H9 (cell line): ENCODE data around the gene RNF220. TPM values are rescaled to one million over a fixed set of nuclear protein-coding genes. Genes with fewer than 3 reads are reported as not detected.

Experiments
- DNase-seq: peaks from one replicate; pipeline ENCODE4 v3.0.0-alpha.2; 2017
- H2AFZ ChIP-seq: one replicate; pipeline ENCODE4 v1.6.1; 2013; ENCODE audit warnings: mild to moderate bottlenecking, low read length, control low read depth, moderate library complexity
- H2AK5ac ChIP-seq: 2 replicates; pipeline ENCODE4 v1.6.1; 2013; ENCODE audit warnings: low read length, control low read depth, mixed read lengths; ENCODE audit not compliant: insufficient read length
- H2BK120ac ChIP-seq: one replicate; pipeline ENCODE4 v1.6.1; 2013; ENCODE audit warnings: low read depth, mild to moderate bottlenecking, low read length, control low read depth, inconsistent platforms; ENCODE audit not compliant: poor library complexity, severe bottlenecking
- H2BK12ac ChIP-seq: 2 replicates; pipeline ENCODE4 v1.6.1; 2013; ENCODE audit warnings: low read length, control low read depth, mixed read lengths, low read depth; ENCODE audit not compliant: insufficient read length
- H2BK15ac ChIP-seq: 2 replicates; pipeline ENCODE4 v1.6.1; 2013; ENCODE audit warnings: low read depth, low read length, control low read depth
- H2BK20ac ChIP-seq: one replicate; pipeline ENCODE4 v1.6.1; 2013; ENCODE audit warnings: low read depth, mild to moderate bottlenecking, low read length, control low read depth, inconsistent platforms; ENCODE audit not compliant: poor library complexity, severe bottlenecking
- H2BK5ac ChIP-seq: 2 replicates; pipeline ENCODE4 v1.6.1; 2013; ENCODE audit warnings: low read length, control low read depth, mixed read lengths; ENCODE audit not compliant: insufficient read length
- H3K14ac ChIP-seq: 2 replicates; pipeline ENCODE4 v1.6.1; 2013; ENCODE audit warnings: low read length, control low read depth; ENCODE audit not compliant: insufficient read depth
- H3K18ac ChIP-seq: 2 replicates; pipeline ENCODE4 v1.6.1; 2013; ENCODE audit warnings: low read depth, mild to moderate bottlenecking, mixed read lengths, low read length, control low read depth; ENCODE audit not compliant: insufficient read length
- H3K23ac ChIP-seq: 2 replicates; pipeline ENCODE4 v1.6.1; 2013; ENCODE audit warnings: low read length, control low read depth, mixed read lengths, low read depth; ENCODE audit not compliant: insufficient read length
- H3K23me2 ChIP-seq: 2 replicates; pipeline ENCODE4 v1.6.1; 2013; ENCODE audit warnings: low read depth, mild to moderate bottlenecking, mixed read lengths, low read length, control low read depth; ENCODE audit not compliant: insufficient read length, poor library complexity, severe bottlenecking
- H3K27ac ChIP-seq: 2 replicates; pipeline ENCODE4 v1.5.1; 2013; ENCODE audit warnings: low read length, control low read depth, mixed read lengths, low read depth; ENCODE audit not compliant: insufficient read length
- H3K27me3 ChIP-seq: 2 replicates; pipeline ENCODE4 v1.6.1; 2013; ENCODE audit warnings: low read length, control low read depth, inconsistent platforms; ENCODE audit not compliant: insufficient read depth
- H3K4ac ChIP-seq: 2 replicates; pipeline ENCODE4 v1.6.1; 2013; ENCODE audit warnings: low read depth, mild to moderate bottlenecking, control low read depth, inconsistent platforms, low read length, moderate library complexity
- H3K4me1 ChIP-seq: 2 replicates; pipeline ENCODE4 v1.6.1; 2013; ENCODE audit warnings: low read length, control low read depth, inconsistent platforms; ENCODE audit not compliant: insufficient read depth
- H3K4me2 ChIP-seq: 2 replicates; pipeline ENCODE4 v1.6.1; 2013; ENCODE audit warnings: low read length, control low read depth, mixed read lengths; ENCODE audit not compliant: insufficient read length, insufficient read depth
- H3K56ac ChIP-seq: 2 replicates; pipeline ENCODE4 v1.6.1; 2013; ENCODE audit warnings: low read depth, mild to moderate bottlenecking, mixed read lengths, low read length, control low read depth; ENCODE audit not compliant: insufficient read length
- H3K79me1 ChIP-seq: 2 replicates; pipeline ENCODE4 v1.6.1; 2013; ENCODE audit warnings: low read depth, mild to moderate bottlenecking, moderate library complexity, low read length, control low read depth, inconsistent platforms; ENCODE audit not compliant: insufficient read depth, poor library complexity, severe bottlenecking
- H3K79me2 ChIP-seq: 2 replicates; pipeline ENCODE4 v1.6.1; 2013; ENCODE audit warnings: low read length, control low read depth, inconsistent platforms; ENCODE audit not compliant: insufficient read depth
- H3K9ac ChIP-seq: 2 replicates; pipeline ENCODE4 v1.6.1; 2013; ENCODE audit warnings: low read length, control low read depth, mixed read lengths; ENCODE audit not compliant: insufficient read length; ENCODE audit errors: extremely low read depth
- H3K9me3 ChIP-seq: one replicate; pipeline ENCODE4 v1.6.1; 2013; ENCODE audit warnings: low read depth, low read length, inconsistent platforms; ENCODE audit not compliant: control insufficient read depth
- H3T11ph ChIP-seq: one replicate; pipeline ENCODE4 v1.6.1; 2013; ENCODE audit warnings: mild to moderate bottlenecking, low read length, control low read depth, inconsistent platforms
- H4K20me1 ChIP-seq: one replicate; pipeline ENCODE4 v1.6.1; 2013; ENCODE audit not compliant: control insufficient read depth, insufficient read length, insufficient read depth
- H4K5ac ChIP-seq: 2 replicates; pipeline ENCODE4 v1.6.1; 2013; ENCODE audit warnings: low read depth, mild to moderate bottlenecking, mixed read lengths, low read length, control low read depth; ENCODE audit not compliant: insufficient read length
- H4K8ac ChIP-seq: replicated peaks from 2 replicates; pipeline ENCODE4 v1.6.1; 2013; ENCODE audit warnings: low read length, control low read depth, mixed read lengths, low read depth; ENCODE audit not compliant: insufficient read length
- H4K91ac ChIP-seq: 2 replicates; pipeline ENCODE4 v1.6.1; 2013; ENCODE audit warnings: low read depth, mild to moderate bottlenecking, moderate library complexity, mixed read lengths, low read length, control low read depth; ENCODE audit not compliant: insufficient read length
- H3K27ac Mint-ChIP-seq, 3 experiments: 2 replicates in 2 of 3; 3 replicates in 1 of 3; pipeline ENCODE4 v1.8.0; 2020 to 2021; ENCODE audit warnings: mixed read lengths in 3 of 3, mild to moderate bottlenecking in 1 of 3, moderate library complexity in 1 of 3
- H3K27me3 Mint-ChIP-seq: 2 replicates; pipeline ENCODE4 v1.8.0; 2021; ENCODE audit warnings: low read depth, mild to moderate bottlenecking, moderate library complexity, mixed read lengths
- H3K36me3 Mint-ChIP-seq, 3 experiments: 2 replicates in 2 of 3; 3 replicates in 1 of 3; pipeline ENCODE4 v1.8.0; 2020 to 2021; ENCODE audit warnings: low read depth in 3 of 3, mixed read lengths in 3 of 3; ENCODE audit not compliant: insufficient read depth in 1 of 3
- H3K4me1 Mint-ChIP-seq, 2 experiments: 2 replicates each; pipeline ENCODE4 v1.8.0; 2020; ENCODE audit warnings: mixed read lengths in 2 of 2
- H3K4me3 Mint-ChIP-seq, 2 experiments: 2 replicates in 1 of 2; 3 replicates in 1 of 2; pipeline ENCODE4 v1.8.0; 2020 to 2021; ENCODE audit warnings: mild to moderate bottlenecking in 2 of 2, mixed read lengths in 2 of 2, moderate library complexity in 1 of 2
- H3K9me3 Mint-ChIP-seq, 2 experiments: 2 replicates in 1 of 2; 3 replicates in 1 of 2; pipeline ENCODE4 v1.8.0; 2020; ENCODE audit warnings: mild to moderate bottlenecking in 2 of 2, mixed read lengths in 2 of 2, moderate library complexity in 1 of 2
- WGBS: extraction: QIAGEN DNeasy Blood & Tissue Kit; methylation state at CpG from one replicate; pipeline ENCODE4 v1.1.7; 2013; ENCODE audit warnings: missing lambda C conversion rate, low lambda C conversion rate, mixed read lengths; ENCODE audit not compliant: insufficient read length; ENCODE audit errors: extremely low coverage; 5-methylcytosine and 5-hydroxymethylcytosine counted together
- total RNA-seq: library from RNA; stranded (reverse); gene quantifications from 2 replicates; pipeline ENCODE4 v1.2.1, GENCODE V29; 2021
- TF ChIP-seq, protein P1 (sequence below): fragments of 200-600 bp; sonication (generic); conservative IDR thresholded peaks from 3 replicates; pipeline ENCODE4 v1.8.0; 2021; ENCODE audit warnings: antibody characterized with exemption, mild to moderate bottlenecking

The RNF220 gene
- total RNA-seq, 1 experiment from 2014 or later, result 109 TPM

DNA sequence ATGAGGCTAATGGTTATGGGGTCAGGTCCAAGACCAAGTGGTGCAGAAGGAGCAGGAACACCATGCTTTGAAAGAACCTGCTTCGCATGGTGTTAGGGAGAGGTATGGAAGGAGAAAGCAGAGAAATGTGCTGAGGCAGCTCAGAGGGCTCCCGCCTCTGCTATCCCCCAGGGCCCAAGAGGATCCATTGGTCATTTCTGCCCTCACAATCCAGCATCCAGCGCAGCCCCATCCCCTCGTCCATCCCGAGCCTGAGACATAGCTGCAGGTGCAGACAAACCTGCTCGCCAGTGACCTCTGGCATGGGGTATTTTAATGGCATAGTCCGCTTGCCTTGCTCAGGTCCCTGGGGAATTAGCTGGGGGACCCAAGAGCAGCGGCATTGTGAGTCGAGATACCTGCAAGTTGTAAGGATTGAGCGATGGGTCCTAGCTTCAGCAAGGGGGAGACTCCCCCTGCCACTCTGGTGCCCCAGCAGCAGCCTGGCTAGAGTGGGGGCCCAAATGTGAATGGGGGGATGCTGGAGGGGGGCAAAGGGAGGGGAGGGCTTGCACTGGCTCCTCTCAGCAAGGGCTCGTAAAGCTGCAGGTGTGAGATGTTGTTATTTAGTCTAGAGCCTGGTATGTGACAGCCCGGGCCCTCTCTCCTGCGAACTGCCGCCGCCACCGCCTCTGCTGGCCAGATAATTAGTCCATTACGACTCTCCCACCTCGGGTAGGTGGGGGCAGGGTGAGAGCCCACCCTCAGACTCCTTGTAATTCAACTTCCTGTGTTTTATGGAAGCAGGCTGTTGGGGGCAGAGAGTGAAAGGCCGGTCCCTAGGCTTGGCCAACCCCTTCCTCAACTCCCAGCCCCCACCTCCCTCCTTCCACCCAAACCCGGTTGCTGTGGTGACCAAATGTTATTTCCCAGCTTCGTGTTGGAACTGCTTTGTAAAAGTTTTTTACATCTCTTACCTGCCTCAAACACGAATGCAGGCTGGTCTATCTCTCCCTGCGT is 118.8 kb downstream of the RNF220 start:
- no peaks in the 10 kb centered on the region for H3K79me2 ChIP-seq
- Mint-ChIP-seq H3K27me3 (peaks cover 20% of the 10 kb centered on the region), H3K9me3 (no peaks in the 10 kb centered on the region), H3K4me1 (peaks cover 18 to 19% of the 10 kb centered on the region in 2 experiments), H3K4me3 (no peak overlapping the region; a peak in 1 of 5 replicates), H3K36me3 (peaks cover 0 to 9% (median 0%) of the 10 kb centered on the region in 3 experiments; a peak in 2 of 7 replicates), H3K27ac (no peak overlapping the region; a peak in 2 of 7 replicates)
- peak overlapping the region; percentile 0 for H3K9ac ChIP-seq
- peak overlapping the region; percentile 90 for H3K4me2 ChIP-seq
- H3K27ac ChIP-seq, result peak overlapping the region; percentile 28
- H3K23me2 ChIP-seq, result peaks cover 6% of the 10 kb centered on the region
- H3K9me3 ChIP-seq, result no peaks in the 10 kb centered on the region
- H2AK5ac ChIP-seq, result no peak overlapping the region
- peak overlapping the region; percentile 10; the same call in 1 of the 2 replicates for H3K14ac ChIP-seq
- H2AFZ ChIP-seq, result no peak overlapping the region
- H2BK5ac ChIP-seq, result no peak overlapping the region
- no peaks in the 10 kb centered on the region for H4K20me1 ChIP-seq
- no peak overlapping the region for H4K8ac ChIP-seq
- no peak overlapping the region for H4K5ac ChIP-seq
- TF ChIP-seq, protein P1, sequence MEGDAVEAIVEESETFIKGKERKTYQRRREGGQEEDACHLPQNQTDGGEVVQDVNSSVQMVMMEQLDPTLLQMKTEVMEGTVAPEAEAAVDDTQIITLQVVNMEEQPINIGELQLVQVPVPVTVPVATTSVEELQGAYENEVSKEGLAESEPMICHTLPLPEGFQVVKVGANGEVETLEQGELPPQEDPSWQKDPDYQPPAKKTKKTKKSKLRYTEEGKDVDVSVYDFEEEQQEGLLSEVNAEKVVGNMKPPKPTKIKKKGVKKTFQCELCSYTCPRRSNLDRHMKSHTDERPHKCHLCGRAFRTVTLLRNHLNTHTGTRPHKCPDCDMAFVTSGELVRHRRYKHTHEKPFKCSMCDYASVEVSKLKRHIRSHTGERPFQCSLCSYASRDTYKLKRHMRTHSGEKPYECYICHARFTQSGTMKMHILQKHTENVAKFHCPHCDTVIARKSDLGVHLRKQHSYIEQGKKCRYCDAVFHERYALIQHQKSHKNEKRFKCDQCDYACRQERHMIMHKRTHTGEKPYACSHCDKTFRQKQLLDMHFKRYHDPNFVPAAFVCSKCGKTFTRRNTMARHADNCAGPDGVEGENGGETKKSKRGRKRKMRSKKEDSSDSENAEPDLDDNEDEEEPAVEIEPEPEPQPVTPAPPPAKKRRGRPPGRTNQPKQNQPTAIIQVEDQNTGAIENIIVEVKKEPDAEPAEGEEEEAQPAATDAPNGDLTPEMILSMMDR, result peak; percentile 34; the same call in 2 of the 3 replicates
- no peak overlapping the region for H2BK120ac ChIP-seq
- peak; percentile 86 for DNase-seq
- H2BK15ac ChIP-seq, result no peak overlapping the region
- peak overlapping the region; percentile 28 for H2BK12ac ChIP-seq
- no peak overlapping the region for H2BK20ac ChIP-seq
- H3K4me1 ChIP-seq, result peaks cover 11% of the 10 kb centered on the region
- no CpG with 5 or more reads among the region's 23 CpGs for WGBS
- peak overlapping the region; percentile 45; the same call in 1 of the 2 replicates for H3K4ac ChIP-seq
- peak overlapping the region; percentile 80 for H3K18ac ChIP-seq
- H3K23ac ChIP-seq, result no peak overlapping the region
- no peak overlapping the region for H3K56ac ChIP-seq
- H3K27me3 ChIP-seq, result no peaks in the 10 kb centered on the region
- H3T11ph ChIP-seq, result no peak overlapping the region
- H4K91ac ChIP-seq, result no peak overlapping the region
- no peaks in the 10 kb centered on the region for H3K79me1 ChIP-seq
